Measurements from ENCODE around the gene TMEM132D. TPM values are rescaled to one million over a fixed set of nuclear protein-coding genes. Genes with fewer than 3 reads are reported as not detected.

TMEM132D gene
- polyA plus RNA-seq, 4 donors: 0.90 to 2.1 (median 1.4) TPM

DNA sequence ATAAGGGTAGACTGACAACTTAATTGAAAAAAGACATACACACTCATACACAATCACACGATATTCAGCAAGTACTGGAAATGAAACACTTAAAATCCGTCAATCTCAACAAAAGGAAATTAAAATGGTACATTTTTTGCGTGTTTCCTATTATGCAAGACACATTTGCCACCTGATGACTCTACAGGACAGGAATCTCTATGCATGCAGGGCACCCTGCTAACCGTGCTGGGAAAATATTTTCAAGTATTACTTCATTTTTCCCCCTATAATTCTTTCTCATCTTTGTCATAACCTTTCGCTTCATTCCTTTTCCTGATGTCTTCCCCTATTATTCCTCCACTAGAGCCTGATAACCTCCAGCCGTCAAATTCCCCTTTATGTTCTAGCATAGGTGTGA, 150.2 kb downstream of the TMEM132D start:
- DNase-seq (ENCODE audit: low read depth in 4 of 4, low spot score in 3 of 4): no peak

DNA sequence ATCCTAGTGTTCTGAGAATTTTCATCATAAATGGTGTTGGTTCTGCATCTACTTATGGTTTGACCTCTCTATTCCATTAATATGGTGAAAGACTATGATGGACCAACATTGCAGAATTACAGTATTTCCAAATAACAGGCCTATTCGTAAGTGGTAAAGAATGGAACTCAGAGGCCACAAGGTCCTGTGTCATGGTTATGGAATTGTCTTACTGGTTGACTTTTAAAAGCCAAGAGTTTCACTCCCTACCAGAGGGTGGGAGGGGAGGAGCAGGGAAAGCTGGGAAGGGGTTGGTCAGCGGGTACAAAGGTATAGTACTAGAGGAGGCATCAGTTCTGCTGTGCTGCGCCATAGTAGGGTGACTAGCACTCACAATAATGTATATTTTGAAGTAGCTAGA, 153.4 kb downstream of the TMEM132D start:
- no peak for DNase-seq (ENCODE audit: low read depth in 4 of 4, low spot score in 3 of 4)

DNA sequence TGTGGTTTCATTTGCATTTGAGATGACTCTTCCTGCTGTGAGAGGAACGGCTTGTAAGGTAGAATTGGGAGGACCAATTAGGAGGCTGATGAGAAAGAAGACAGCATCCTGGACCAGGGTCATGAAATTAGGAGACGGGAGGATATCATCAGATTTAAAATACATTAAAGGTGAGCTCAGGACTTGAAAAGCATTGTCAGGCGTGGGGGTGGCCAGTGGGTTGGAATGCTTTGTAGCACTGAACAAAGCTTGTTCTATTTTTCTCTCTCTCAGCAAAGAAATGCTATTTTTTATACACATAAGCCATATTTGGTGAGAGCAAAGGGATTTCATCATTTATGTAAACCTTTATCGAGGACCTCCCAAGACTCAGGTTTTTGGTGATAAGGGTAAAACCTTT, 157.5 kb downstream of the TMEM132D start:
- DNase-seq (ENCODE audit: low read depth in 4 of 4, low spot score in 3 of 4): no peak

DNA sequence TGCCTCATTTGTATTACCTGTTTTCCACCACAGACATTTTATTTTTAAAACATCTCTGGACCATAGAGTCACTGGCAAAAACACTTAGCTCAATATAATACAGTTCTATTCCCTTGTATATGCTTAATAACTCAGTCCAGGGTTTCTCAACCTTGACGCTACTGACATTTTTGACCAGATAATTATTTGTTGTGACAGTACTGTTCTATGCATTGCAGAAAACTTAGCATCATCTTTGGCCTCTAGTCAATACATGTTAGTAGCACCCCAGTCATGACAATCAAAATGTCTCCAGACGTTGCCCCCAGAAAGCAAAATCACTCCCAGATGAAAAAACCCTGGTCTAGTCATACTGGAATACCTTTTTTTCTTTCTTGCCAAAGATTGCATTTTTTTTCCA, 174.7 kb downstream of the TMEM132D start:
- no peak for DNase-seq (ENCODE audit: low read depth in 4 of 4, low spot score in 3 of 4)

DNA sequence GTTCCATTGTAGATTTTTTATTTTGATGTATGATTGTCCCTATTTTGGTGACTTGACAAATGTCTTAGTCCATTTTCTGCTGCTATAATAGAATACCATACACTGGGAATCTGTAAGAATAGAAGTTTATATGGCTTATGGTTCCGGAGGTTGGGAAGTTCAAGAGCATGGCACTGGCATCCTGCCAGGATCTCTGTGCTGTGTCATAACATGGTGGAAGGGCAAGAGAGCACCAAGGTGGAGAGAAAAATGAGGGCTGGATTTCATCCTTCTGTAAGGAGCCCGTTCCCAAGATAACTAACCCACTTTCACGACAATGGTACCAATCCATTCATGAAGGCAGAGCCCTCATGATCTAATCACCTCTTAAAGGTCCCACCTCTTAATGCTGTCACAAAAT, 176.7 kb downstream of the TMEM132D start:
- no peak for DNase-seq (ENCODE audit: low read depth in 4 of 4, low spot score in 3 of 4)

DNA sequence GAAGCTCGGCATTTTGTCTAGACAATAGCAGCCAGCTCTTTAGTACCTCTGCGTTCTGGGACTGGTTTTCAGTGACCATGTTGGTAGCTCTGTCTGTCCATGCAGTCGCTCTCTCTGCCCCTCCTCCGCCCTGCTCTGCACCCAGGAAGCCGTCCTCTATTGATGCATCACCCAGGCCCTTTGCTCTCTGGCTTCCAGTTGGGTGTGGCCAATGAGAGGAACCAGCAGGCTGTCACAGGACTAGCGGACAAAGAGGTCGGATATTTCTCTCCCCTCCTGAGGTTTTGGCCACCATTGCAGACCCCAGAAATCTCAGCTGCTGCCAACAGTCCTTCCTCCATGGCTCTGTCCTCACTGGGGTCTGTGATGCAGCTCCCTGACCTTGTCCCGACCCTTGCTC, 180.6 kb downstream of the TMEM132D start:
- no peak for DNase-seq (ENCODE audit: low read depth in 4 of 4, low spot score in 3 of 4)

DNA sequence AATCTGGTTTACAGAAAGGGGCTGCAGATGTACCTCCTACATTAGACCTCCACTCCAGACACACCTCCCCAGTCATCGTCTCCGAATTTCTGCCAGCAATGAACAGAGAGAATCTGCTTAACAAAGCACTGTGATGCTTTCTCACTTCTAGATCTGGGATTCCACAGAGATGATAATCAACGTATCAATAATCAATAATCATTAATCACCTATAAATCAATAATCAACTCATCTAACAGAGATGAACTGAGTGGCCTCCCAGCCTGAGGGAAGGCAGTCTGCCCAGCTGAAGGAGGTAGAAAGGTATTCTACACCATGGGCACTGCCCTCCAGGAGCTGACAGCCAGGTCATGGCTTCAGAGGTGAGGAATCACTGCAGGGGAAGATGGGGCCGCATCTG, 183.2 kb downstream of the TMEM132D start:
- DNase-seq (ENCODE audit: low read depth in 4 of 4, low spot score in 3 of 4): no peak

DNA sequence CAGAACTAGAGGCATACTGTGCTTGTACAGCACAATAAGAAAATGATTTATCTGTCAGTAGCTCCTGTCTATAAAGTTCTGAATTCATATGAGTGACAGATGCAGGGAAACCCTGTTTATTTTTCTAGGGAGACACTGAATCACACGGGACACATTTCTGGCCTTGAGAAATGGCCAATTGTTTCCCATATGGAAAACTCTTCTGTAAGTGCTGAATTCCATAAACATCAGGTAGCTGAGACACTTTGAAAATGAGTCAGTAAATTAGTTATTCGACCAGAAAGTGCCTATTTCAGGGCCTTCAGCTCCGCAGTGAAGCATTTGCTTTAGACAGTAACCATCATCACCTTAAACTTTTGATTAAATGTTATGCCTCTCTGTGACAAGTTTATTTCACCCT, 184.4 kb downstream of the TMEM132D start:
- no peak for DNase-seq (ENCODE audit: low read depth in 4 of 4, low spot score in 3 of 4)

DNA sequence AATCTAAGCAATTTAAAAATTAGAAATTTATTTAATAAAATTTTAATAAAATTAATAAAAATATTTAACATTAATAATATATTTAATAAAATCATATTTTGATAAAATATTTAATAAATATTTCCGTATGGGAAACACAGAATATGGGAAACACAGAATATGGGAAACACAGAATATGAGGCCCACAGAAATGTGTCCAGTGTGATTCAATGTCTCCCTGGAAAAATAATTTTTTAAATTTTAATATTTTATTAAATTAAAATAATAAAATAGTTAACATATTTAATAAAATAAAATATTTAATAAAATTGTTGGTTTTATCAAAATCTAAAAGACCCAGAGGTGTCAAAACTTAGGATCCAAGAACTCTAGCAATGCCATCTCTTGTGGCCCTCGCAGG, 186.4 kb downstream of the TMEM132D start:
- no peak for DNase-seq (ENCODE audit: low read depth in 4 of 4, low spot score in 3 of 4)

DNA sequence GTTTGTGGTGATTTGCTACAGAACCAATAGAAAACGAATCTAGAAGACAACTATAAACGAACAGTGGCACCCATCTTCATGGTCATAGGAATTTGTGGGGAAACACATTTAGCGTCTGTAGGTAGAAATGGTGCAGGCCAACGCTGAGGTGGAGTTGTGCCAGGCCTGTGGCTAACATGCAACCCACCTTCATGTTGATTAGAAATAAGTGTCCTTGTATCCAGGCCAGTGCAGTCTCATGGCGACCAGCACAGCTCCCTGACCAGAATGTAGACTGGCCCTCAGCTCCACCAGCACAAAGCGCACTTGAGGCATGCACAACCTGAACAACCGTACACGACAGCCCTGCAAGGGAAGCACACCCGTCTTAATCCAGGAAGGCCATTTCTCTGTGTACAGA, 187.0 kb downstream of the TMEM132D start:
- DNase-seq (ENCODE audit: low read depth in 4 of 4, low spot score in 3 of 4): no peak

DNA sequence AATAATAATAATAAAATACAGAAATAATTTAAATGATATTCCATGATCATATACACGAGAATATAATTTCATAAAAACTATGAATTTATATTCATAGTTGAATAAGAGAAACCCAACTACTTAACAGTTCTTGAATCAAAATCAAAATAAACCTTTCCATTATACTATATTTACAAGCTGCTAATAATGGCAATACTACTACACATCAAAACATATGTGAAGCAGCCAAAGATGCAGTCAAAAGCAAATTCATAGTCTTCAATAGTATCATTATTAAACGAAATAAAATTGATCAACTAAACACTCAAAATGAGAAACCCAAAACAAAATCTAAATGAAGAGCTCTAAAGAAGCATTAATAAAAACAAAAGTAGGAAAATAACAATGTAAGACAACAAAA, 197.1 kb downstream of the TMEM132D start:
- DNase-seq (ENCODE audit: low read depth in 4 of 4, low spot score in 3 of 4): no peak

DNA sequence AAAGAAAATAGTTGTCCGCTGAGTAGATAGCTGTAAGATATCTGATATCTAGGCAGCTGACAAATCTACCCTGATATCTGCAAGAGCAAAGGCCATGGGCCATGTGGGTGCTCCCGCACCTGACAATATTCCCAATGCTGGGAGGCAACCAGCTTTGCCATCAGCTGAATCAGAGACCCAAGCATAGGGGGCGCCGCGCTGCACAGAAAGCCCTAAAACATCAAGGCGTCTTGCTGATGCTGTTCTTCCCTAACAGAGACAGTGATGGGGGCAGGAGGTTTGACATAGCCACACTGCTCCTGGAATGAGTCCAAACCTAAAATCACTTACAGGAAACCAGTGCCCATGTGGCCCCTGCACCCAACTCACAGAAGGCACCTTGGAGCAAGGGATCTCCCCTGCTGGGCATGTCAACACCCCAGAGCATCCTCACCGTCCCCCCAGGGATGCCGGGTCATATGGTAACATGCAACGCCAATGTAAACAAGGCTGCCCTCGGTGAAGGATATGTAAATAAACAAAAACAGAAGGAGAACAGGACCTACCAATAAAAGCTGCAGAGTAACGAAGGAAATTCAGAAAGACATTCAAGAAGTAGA, 199.5 kb downstream of the TMEM132D start:
- no peak for DNase-seq (ENCODE audit: low read depth in 4 of 4, low spot score in 3 of 4)

DNA sequence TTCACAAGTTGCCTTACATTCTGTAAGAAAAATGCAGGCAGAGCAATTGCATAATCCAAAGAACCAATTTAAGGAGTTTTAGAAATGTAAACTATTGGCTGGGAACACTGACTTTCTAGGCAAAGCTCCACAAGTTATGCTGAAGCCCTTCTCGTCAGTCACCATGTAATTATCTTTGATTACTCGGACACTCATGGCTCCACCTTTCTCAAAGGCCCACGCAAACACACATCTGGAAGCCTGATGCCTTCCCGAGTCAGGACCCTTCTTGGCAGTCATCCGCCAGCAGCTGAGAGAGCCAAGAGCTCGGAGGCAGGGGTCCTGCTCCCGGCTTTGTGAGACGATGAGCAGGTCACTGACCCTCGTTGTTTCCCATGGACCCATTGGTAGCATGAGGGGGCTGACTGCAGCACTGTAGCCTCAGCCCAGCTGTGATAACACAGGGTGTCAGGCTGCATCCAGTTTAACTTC, 202.2 kb downstream of the TMEM132D start:
- no peak for DNase-seq (ENCODE audit: low read depth in 4 of 4, low spot score in 3 of 4)

DNA sequence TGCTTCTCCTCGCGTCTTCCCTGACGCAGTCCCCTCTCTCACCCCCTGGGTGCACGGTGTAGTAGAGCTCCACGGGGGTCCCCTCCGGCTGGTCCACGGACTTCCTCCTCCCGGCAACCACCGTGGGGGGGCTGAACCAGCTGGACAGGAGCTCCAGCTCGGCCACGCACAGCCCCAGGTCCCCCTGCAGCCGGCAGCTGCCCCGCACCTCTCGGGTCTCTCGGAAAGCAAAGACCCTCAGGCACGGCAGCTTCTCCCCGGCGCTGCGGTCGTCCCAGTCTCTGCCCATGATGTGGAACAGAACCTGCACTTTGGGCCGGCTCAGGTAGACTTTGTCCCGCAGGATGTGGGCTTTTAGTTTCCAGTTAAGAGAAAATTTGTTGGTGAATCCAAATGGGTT, 203.8 kb downstream of the TMEM132D start:
- DNase-seq (ENCODE audit: low read depth in 4 of 4, low spot score in 3 of 4): no peak

DNA sequence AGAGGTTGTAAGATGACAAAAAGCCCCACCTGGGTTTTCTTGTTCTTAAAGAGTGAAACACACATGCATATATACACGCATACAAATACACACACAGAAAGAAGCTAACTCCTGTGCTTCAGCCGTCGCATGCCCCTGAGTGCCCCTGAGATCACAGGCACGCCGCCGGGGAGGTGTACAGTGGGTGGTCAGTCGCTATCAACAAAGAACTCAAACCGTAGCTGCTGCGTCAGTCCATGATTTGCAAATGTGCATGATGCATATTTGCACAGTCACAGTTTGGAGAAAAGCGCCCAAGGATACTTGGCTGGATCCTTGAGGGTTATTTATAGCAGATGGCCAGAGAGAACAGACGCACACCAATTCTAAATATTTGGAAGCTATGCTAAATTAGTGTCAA, 206.9 kb downstream of the TMEM132D start:
- no peak for DNase-seq (ENCODE audit: low read depth in 4 of 4, low spot score in 3 of 4)

DNA sequence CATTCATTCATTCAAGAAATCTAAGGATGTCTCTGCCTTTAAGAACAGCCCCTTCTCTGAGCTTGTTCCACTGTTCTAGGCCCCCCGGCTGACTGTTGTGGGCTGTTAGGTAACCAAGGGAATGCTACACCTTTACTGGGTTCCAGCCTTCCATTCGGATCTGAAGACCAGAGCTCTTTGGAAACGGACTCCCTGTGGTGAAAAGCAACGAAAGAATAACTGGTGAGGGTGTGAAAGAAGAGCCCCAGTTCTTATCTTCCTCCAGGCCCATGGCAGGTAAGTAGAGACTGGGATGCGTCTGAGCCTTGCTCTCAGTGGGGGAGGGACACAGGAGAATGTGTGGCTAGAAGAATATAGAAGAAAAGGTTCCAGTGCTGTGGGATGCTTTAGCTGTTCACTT, 207.4 kb downstream of the TMEM132D start:
- no peak for DNase-seq (ENCODE audit: low read depth in 4 of 4, low spot score in 3 of 4)

DNA sequence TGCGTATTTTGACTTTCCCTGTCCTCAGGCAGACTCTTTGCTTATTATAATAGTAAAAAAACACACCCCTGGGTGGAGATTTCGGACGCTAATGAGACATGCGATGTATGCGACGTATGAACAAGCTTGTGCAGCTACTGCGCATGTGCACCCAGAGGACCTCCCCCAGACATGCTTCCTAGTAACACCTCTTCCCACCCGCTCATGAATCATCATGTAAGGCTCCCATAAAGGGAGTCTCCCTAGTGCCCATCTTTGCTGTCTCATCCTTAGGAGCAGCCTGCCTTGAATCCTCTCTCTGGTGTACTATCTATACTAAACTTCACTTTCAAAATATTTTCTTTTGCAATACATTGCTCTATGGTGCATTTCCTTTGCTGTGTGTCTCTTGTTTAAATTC, 210.1 kb downstream of the TMEM132D start:
- DNase-seq (ENCODE audit: low read depth in 4 of 4, low spot score in 3 of 4): no peak

DNA sequence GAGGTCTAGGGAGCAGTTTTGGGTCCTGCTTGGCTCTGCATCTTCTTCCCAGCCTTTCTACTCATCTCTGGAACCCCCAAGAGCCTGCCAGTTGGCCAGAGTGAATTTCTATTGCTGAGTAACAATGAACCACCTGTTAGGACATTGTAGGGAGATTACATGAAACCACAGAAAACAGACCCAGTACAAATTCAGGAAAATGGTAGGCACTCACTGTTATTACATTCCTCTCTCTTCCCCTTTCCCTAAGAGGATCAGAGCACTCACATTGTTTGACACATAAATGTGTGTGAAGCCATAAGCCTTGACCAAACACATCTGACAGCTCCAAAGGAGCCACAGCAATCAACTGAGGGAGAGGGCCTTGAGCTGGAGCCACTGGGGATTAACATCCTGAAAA, 216.1 kb downstream of the TMEM132D start:
- no peak for DNase-seq (ENCODE audit: low read depth in 4 of 4, low spot score in 3 of 4)

DNA sequence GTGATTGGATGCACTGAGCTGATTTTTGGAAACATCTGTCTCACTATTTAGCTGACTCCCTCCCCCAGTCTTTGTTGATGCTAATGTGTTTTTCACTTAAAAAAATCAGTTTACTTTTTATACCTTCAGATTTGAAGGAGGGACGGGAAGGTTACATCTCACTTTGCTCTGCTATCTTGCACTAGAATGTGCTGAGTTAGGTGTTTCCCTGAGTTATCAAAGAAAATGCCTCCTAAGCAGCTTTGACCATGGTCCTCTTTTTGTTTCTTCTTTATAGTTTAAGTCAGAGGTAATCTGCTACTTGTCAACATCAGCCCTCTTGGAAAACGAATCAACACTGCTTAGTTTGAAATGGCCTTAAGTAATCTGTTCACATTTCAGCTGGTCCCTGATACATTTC, 222.0 kb downstream of the TMEM132D start:
- DNase-seq (ENCODE audit: low read depth in 4 of 4, low spot score in 3 of 4): no peak

DNA sequence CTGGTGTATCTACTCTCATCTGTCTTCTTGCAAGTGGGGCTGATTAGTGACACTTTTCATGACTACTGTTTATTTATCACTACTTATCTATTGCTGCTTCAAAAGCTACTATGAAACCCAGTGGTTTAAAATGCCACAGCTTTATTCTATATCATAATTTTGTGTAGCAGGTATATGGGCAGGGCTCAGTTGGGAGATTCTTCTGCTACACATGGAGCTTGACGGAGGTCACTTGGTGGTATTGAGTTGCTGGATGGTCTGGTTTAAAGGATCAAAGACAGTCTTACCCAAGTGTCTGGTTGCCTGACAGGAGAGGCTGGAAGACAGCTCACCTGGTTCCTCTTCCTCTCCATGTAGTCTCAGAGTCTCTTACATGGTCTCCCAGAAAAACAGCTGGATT, 222.7 kb downstream of the TMEM132D start:
- no peak for DNase-seq (ENCODE audit: low read depth in 4 of 4, low spot score in 3 of 4)

DNA sequence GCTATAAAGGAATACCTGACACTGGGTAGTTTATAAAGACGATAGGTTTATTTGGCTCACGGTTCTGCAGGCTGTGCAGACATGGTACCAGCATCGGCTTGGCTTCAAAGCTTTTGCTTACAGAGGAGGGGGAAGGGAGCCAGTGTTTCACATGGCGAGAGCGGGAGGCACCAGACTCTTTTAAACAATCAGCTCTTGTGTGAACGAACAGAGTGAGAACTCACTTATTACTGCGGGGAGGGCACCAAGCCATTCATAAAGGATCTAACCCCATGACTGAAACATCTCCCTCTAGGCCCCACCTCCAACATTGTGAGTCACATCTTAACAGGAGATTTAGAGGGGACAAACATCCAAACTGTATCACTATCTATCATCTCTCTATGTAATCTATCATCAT, 227.4 kb downstream of the TMEM132D start:
- DNase-seq (ENCODE audit: low read depth in 4 of 4, low spot score in 3 of 4): no peak

DNA sequence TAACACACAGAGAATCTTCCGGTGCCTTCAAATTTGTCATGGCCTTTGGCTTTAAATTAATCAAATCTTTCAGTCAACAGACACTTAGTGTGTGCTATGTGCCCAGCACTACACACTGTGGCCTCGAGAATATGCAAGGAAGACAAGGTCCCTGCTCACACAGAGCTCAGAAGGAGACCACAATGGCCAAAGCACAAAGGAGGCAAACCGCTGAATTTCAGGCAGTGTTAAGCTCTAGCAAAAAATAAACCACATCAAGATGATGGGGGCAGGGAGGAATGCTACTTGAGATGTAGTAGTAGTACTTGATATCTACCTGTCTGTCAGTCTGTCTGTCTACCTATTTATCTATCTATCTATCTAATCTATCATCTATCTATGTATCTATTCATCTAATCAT, 227.9 kb downstream of the TMEM132D start:
- DNase-seq (ENCODE audit: low read depth in 4 of 4, low spot score in 3 of 4): no peak

DNA sequence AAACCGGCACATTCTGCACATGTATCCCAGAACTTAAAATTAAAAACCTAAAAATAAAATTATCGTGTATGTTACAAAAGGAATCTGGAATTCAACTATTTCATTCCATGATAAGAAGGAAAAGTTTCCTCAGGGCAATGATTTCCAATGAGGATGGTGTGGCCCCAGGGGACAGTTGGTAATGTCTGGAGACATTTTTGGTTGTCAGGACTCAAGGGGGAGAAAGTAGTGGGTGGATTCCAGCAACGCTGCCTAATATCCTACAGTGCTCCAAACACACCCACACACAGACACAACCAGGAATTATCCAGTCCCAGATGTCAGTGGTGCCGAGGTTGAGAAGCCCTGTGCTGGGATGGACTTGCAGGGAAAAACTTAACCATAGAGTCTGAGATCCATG, 228.3 kb downstream of the TMEM132D start:
- DNase-seq (ENCODE audit: low read depth in 4 of 4, low spot score in 3 of 4): no peak
